Measurements from ENCODE around the gene MPZL1.
"Not testable (repeated sequence)": the region's sequence is repeated elsewhere in the genome, so short reads cannot be mapped to it uniquely, and the experiment has no call there.

MPZL1 gene

GRCh38 chr1:167719715-167720421, 1.9 kb upstream of the MPZL1 start:
- not testable (repeated sequence) for DNase-seq

GRCh38 chr1:167720965-167721616, 691 bp upstream of the MPZL1 start:
- DNase-seq = peak; percentile 59

- DNase-seq = peak; percentile 23
These were observed 529 bp downstream of the MPZL1 start for GRCh38 chr1:167722152-167722869.

GRCh38 chr1:167722870-167723251, 1.1 kb downstream of the MPZL1 start:
- DNase-seq = no peak

- no peak for DNase-seq
These were observed 2.0 kb downstream of the MPZL1 start for GRCh38 chr1:167723707-167724323.

GRCh38 chr1:167726008-167726407, 4.2 kb downstream of the MPZL1 start:
- DNase-seq = no peak

- DNase-seq = no peak
These were observed 7.1 kb downstream of the MPZL1 start for GRCh38 chr1:167728818-167729410.

GRCh38 chr1:167734227-167734626, 12.4 kb downstream of the MPZL1 start:
- DNase-seq = no peak

- DNase-seq = no peak
These were observed 13.1 kb downstream of the MPZL1 start for GRCh38 chr1:167734841-167735240.

- DNase-seq = no peak
These were observed 15.4 kb downstream of the MPZL1 start for GRCh38 chr1:167737169-167737568.

GRCh38 chr1:167738158-167738557, 16.4 kb downstream of the MPZL1 start:
- no peak for DNase-seq

- no peak for DNase-seq
These were observed 18.0 kb downstream of the MPZL1 start for GRCh38 chr1:167739752-167740151.

GRCh38 chr1:167741103-167741502, 19.3 kb downstream of the MPZL1 start:
- not testable (repeated sequence) for DNase-seq

GRCh38 chr1:167742392-167743057, 20.7 kb downstream of the MPZL1 start:
- not testable (repeated sequence) for DNase-seq

- DNase-seq = no peak
These were observed 23.1 kb downstream of the MPZL1 start for GRCh38 chr1:167744901-167745300.

- no peak for DNase-seq
These were observed 24.4 kb downstream of the MPZL1 start for GRCh38 chr1:167746013-167746672.

GRCh38 chr1:167746988-167747655, 25.3 kb downstream of the MPZL1 start:
- DNase-seq = no peak

GRCh38 chr1:167747988-167748387, 26.2 kb downstream of the MPZL1 start:
- DNase-seq = no peak

GRCh38 chr1:167748906-167749305, 27.1 kb downstream of the MPZL1 start:
- no peak for DNase-seq

- no peak for DNase-seq
These were observed 28.0 kb downstream of the MPZL1 start for GRCh38 chr1:167749741-167750140.

- no peak for DNase-seq
These were observed 28.9 kb downstream of the MPZL1 start for GRCh38 chr1:167750641-167751040.
